GM21526 (cell line): ENCODE data around the gene CBLC.
"Not testable (repeated sequence)": the region's sequence is repeated elsewhere in the genome, so short reads cannot be mapped to it uniquely, and the experiment has no call there.

Experiments used
- ATAC-seq: cut with Tn5 transposase; IDR thresholded peaks from one replicate; pipeline ENCODE4 v1.9.1; 2021; ENCODE audit warnings: moderate library complexity; ENCODE audit not compliant: unreplicated experiment, low FRiP score

The CBLC gene

DNA sequence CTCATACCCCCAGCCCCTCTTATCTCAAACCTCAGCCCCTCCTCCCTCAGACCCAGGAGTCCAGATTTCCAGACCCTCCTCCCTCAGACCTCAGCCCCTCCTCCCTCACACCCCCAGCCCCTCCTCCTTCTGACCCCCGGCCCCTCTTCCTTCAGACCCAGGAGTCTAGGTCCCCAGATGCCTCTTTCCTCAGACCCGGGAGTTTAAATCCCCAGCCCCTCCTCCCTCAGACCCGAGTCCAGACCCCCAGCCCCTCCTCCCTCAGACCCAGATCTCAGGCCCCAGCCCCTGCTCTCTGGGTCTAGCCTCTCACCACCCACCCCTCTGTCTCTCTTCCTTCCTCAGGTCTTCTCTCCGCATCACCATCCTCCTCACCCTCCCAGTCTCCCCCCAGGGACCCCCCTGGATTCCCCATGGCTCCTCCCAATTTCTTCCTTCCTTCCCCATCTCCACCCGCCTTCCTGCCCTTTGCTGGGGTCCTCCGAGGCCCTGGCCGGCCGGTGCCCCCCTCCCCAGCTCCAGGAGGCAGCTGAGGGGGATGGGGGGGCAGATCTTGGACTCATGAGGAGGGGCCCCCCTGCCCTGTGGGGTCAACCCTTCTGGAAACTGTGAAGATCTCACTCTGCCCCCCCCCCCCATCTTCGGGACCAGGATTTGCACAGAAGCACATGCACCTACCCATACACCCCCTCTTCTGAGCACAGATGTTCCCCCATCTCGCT, 18.4 kb upstream of the CBLC start:
- ATAC-seq: no peak

DNA sequence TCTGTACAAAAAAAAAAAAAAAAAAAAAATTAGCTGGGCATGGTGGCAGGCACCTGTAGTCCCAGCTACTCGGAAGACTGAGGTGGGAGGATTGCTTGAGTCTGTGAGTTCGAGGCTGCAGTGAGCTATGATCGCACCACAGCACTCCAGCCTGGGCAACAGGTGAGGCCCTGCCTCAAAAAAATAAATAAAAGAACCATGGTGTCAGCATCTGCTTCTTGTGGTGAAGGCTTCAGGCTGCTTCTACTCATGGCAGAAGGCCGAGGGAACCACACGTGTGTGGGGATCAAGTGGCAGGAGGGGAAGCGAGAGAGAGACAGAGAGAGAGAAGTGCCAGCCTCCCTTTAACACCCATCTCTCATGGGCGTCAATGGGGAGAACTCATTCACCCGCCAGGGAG, 15.7 kb upstream of the CBLC start:
- no peak for ATAC-seq

DNA sequence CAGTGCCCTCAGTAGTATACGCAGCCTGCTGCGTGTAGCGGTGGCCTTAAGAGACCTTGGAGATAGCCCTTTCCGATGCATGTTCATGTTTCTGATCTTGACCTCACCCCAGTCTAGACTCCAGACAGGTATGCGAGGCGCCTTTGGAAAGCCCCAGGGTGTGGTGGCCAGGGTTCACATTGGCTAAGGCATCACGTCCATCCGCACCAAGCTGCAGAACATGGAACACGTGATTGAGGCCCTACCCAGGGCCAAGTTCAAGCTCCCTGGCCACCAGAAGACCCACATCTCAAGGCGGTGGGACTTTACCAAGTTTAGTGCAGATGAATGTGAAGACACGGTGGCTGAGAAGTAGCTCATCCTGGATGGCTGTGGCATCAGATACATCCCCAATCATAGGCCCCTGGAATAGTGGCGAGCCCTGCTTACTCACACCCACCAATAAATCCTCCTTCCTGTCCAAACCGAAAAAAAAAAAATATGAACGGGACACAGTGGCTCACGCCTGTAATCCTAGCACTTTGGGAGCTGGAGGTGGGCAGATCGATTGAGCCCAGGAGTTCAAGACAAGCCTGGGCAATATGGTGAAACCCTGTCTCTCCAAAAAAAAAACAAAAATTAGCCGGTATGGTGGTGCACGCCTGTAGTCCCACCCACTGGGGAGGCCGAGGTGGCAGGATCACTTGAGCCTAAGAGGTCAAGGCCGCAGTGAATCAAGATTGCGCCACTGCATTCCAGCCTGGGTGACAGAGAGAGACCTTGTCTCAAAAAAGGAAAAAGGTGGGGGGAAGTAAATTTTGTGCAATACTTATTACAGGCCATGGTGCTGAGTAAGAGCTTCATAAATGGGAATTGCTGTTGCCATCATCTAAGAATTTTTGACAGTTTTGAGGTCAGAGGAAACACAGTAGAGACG, 12.4 kb upstream of the CBLC start:
- no peak for ATAC-seq

DNA sequence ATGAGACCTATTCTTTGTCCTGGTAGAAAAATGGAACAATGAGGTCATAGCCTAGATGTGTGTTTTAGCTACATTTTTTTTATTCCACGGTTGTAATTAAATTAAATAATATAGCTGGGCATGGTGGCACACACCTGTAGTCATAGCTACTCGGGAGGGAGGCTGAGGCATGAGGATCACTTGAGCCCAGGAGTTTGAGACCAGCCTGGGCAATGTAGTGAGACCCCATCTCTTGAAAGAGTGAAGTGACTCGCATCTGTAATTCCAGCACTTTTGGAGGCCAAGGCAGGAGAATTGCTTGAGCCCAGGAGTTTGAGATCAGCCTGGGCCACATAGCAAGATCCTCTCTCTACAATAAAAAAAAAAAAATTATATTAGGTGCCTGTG, 11.7 kb upstream of the CBLC start:
- no peak for ATAC-seq

DNA sequence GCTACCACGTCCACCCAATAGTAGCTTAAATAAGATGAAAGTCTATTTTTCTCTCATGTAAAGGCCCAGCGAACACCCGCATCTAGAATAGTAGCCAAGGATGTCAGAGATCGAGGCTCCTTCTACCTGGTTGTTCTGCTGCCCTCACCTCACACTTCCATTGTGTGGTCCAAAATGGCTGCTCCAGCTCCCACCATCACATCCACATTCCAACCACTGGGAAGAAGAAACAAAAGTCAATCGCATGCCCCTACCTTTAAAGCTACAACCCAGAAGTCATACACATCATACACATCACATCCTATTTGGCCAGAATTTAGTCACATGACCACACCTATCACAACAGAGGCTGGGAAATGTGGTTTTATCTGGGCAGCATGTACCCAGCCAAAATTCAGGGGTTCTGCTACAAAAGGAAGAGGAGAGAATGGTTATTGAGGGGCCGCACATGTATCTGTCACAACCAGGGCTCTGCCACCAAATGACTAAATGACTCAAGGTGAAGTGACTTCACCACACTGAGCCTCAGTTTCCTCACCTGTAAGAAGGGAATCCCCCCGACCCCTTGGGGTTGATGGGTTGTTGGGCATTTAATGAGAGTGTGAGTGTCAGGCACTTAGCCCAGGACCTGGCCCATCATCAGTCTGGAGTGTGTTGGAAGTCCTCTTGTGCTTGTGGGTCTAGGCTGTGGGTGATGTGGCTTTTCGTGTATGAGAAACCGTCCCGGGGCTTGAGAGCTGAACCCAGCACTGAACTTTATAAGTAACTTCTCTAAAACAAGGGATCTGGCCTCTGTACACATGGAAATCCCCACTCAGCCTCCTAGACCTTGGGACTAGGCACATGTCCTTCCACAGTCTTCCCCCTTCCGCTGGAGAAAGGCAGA, 10.2 kb upstream of the CBLC start:
- ATAC-seq: no peak

DNA sequence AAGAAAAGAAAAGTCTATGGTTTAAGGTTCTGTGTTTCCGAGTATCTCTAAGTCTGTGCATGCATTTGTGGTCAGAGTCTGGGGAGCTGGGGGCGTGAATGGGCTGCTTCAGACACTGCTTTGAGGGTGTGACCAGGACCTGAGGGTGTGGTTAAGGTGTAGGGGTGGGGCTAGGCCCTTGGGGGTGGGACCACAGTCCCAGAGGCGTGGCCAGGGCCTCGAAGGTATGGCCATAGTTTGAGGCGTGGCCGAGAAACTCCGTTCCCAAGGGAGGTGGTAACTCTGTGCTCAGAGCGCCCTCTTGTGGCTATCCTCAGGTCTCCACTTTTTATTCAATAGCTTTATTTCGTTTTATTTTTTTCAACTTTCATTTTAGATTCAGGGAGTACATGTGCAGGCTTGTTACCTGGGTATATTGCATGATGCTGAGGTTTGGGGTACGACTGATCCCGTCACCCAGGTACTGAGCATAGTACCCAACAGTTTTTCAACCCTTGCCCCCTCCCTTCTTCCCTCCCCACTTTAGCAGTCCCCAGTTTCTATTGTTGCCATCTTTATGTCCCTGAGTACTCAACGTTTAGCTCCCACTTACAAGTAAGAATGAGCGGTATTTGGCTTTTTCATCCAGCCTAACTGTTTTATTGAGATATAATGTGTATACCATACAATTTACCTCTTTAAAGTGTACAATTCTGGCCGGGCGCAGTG, 7.0 kb upstream of the CBLC start:
- ATAC-seq: peak; percentile 97

DNA sequence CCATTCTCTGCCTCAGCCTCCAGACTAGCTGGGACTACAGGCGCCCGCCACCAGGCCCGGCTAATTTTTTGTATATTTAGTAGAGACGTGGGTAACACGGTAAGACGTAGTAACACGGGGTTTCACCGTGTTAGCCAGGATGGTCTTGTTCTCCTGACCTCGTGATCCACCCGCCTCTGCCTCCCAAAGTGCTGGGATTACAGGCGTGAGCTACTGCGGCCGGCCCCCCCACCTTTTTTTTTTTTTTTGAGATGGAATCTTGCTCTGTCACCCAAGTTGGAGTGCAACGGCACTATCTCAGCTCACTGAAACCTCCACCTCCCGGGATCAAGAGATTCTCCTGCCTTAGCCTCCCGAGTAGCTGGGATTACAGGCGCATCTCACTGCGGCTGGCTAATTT, 5.5 kb upstream of the CBLC start:
- not testable (repeated sequence) for ATAC-seq

DNA sequence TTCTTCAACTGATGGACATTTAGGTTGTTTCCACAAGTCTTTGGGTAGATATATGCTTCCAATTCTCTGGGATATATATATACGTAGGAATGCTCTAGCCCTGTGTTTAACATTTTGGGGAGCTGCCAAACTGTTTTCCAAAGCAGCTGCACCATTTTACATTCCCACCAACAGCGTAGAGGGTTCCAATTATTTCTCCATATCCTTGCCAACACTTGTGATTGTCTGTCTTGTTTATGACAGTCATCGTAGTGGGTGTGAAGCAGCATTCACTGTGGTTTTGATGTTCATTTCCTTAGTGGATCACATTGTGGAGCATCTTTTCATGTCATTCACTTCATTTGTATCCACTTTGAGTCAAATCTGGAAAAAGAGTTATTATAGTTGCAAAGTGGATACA, 4.7 kb upstream of the CBLC start:
- no peak for ATAC-seq

DNA sequence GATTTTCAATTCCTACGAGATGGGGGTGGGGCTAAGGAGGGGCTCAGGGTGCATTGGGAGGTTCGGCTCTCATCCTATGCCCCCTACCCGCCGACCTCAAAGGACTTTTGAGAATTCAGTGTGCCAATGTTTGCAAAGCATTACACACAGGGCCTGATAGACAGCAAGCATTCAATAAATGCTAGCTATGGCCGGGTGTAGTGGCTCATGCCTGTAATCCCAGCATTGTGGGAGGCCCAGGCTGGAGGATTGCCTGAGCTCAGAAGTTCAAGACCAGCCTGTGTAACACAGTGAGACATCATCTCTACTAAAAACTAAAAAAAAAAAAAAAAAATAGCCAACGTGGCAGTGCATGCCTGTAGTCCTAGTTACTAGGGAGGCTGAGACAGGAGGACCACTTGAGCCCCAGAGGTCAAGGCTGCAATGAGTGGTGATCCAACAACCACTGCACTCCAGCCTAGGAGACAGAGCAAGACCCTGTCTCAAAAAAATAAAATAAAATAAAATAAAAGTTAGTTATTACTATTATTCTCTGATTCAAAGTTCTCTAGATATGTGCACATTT, 1.9 kb upstream of the CBLC start:
- no peak for ATAC-seq

DNA sequence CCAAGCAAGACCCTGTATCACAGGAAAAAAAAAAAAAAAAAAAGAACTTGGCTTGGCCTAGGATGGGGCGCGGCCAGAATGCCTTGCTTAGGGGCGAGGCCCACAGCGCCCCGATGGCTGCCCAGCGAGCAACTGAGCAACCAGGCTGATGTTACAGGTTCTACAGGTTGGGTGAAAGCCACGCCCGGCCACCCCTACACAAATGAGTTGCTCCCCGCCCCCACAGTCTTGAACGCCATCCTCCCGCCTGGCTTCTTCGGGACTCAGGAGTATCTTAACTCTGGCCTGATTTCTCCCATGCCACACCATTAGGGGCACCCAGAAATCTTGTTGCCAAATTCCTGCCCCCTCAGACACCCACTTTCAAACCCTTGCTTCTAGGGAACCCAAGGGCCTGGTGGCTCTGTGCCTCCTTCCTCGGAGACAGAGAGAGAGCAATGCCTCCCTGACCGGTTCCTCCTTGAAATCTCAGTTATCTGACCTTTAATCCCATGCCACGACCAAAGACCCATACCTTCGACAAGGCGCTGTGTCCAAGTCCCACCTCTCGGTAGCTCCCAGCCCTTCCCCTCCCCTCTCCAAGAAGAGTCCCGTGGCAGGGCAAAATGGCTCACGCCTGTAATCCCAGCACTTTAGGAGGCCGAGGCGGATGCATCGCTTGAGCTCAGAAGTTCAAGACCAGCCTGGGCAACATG, 1.1 kb upstream of the CBLC start:
- ATAC-seq: no peak

DNA sequence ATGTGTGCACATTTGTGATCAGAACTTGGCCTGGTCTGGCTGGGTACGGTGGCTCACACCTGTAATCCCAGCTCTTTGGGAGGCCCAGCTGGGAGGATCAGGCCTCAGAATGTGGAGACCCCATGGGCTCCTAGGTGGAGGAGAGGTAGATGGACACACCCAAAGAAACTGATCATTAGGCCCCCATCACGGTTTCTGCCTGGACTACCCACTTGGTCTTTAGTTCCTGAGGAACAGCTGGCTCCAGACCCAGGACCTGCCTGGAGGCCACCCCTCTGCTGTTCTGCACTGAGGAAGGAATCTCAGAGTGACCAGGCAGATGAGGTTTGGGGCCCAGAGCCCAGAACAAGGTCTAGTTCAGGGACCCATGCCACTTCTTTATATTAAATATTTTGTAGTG, 1.5 kb downstream of the CBLC start:
- no peak for ATAC-seq

DNA sequence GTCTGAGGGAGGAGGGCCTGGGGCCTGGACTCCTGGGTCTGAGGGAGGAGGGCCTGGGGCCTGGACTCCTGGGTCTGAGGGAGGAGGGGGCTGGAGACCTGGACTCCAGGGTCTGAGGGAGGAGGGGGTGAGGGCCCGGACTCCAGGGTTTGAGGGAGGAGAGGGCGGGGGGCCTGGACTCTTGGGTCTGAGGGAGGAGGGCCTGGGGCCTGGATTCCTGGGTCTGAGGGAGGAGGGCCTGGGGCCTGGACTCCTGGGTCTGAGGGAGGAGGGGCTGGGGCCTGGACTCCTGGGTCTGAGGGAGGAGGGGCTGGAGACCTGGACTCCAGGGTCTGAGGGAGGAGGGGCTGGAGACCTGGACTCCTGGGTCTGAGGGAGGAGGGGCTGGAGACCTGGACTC, 4.0 kb downstream of the CBLC start:
- ATAC-seq: not testable (repeated sequence)

DNA sequence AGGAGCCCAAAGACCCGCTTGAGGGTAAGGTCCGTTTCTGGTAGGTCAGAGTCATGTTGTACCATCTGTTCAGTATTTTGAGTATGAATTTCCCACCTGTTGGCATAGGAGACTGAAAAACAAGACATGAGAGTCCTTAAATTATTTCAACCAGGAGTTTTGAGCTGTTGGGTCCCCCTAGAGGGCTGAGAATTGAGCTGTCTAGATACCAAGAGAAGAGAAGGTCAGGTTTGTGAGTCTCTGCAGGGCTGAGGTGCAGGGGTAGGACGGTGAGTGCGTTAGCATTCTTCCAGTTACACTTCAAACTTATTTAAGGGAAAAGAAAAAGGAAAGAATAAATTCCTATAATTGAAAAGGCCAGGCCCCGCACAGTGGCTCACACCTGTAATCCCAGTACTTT, 5.0 kb downstream of the CBLC start:
- no peak for ATAC-seq

DNA sequence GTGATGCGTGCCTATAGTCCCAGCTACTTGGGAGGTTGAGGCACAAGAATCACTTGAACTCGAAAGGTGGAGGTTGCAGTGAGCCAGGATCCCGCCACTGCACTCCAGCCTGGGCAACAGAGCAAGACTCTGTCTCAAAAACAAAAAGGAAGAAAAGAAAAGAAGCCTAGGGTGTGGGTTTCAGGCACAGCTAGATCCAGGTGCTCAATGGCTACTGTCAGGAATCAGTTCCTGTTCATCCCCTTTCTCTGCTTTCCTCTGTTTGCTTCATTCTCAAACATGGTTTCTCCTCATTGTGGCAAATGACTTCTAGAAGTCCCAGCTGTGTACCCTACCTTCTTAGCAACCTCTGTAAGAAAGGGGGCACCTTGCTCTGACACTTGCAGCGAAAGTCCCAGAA, 5.9 kb downstream of the CBLC start:
- no peak for ATAC-seq

DNA sequence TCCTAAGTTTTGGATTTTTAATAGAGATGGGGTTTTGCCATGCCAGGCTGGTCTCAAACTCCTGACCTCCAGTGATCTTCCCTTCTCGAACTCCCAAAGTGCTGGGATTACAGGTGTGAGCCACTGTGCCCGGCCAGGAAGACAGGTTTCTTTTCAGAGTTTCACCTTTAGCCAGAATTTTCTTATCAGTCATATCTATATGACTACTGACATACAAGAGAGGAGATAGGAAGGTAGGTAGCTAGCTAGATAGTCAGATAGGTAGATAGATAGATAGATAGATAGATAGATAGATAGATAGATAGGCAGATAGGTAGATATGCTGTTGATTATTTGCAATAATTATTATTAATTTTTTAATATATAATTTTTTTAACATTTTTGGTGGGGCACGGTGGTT, 7.6 kb downstream of the CBLC start:
- ATAC-seq: no peak

DNA sequence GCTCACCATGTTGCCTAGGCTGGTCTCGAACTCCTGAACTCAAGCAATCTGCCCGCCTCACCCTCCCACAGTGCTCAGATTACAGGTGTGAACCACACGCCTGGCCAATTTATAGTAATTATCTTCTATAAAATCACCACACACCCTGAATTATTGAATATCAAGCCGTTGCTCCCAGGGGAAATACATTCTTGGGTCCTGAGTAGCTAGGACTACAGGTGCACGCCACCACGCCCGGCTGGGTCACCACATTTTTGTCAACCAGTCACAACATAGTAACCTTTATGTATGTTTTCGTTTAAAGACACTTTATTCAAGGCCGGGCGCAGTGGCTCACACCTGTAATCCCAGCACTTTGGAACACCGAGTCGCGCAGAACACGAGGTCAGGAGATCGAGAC, 8.3 kb downstream of the CBLC start:
- no peak for ATAC-seq

DNA sequence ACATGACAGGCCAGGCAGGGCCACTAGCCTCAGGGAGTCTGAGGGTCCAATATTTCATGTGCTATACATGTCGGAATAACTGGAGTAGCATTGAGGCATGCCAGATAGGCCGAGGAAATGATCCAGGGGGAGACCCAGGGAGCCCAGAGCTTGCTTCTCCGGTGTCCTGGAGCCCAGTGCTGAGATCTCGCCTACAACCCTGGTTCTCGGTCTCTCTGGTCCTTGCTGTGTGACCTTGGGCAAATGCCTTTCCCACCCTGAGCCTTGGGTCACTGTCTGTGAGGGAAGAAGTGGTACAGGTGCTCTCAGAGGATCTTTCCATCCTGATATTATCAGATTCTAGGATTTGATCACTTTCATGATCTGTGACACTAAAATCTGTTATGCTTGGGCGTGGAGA, 11.3 kb downstream of the CBLC start:
- ATAC-seq: no peak

DNA sequence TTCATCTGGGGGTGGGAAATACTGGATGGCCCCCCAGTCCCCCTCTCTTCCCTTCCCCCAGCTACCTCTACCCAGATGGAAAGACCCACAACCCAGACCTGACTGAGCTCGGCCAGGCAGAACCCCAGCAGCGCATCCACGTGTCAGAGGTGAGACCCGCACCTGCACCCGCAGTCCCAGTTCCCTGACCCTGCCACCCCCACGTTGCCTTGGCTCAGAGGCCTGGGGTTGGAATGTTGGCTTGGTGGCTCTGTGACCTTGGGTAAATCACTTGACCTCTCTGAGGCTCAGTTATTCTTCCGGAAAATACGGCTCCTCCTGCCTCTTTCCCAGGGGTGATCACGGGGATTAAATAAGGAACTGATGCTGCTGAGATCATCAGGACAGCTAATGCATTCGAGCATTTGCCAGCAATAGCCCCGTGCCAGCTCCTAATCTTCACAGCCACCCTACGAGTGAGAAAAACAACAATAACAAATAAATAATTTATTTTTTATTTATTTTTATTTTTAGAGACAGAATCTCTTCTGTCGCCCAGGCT, 12.3 kb downstream of the CBLC start:
- ATAC-seq: no peak

DNA sequence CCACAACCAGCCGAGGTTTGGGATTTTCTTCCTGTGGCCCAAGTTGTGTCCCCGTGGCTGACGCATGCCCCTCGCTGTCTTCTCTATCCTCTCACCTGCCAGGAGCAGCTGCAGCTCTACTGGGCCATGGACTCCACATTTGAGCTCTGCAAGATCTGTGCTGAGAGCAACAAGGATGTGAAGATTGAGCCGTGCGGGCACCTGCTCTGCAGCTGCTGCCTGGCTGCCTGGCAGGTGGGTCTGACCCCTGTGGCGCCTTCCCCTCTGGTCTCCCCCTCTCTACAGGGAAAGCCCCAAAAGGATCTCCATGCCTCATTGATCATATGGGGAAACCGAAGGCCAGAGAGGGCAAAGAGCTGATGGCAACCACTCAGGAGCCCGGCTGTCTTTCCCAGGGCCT, 14.6 kb downstream of the CBLC start:
- no peak for ATAC-seq
